NCI-H2107 (cell line): Measurements from ENCODE around the gene ABHD11.

Experiments used
- DNase-seq: peaks from one replicate; lab custom pipeline; 2025; lab: John Stamatoyannopoulos, UW

ABHD11 gene

GRCh38 chr7:73701357-73701995 lies 37.1 kb downstream of the ABHD11 start:
- no peak for DNase-seq

GRCh38 chr7:73700581-73701134 lies 37.9 kb downstream of the ABHD11 start:
- DNase-seq, result no peak

GRCh38 chr7:73700069-73700423 lies 38.6 kb downstream of the ABHD11 start:
- DNase-seq, result no peak

GRCh38 chr7:73699370-73700068 lies 39.1 kb downstream of the ABHD11 start:
- no peak for DNase-seq

GRCh38 chr7:73698410-73698809 lies 40.2 kb downstream of the ABHD11 start:
- DNase-seq, result no peak

- DNase-seq, result no peak
These were observed 42.2 kb downstream of the ABHD11 start for GRCh38 chr7:73696372-73696771.

- DNase-seq, result no peak
These were observed 48.0 kb downstream of the ABHD11 start for GRCh38 chr7:73690646-73691045.

- DNase-seq, result no peak
These were observed 50.3 kb downstream of the ABHD11 start for GRCh38 chr7:73688288-73688687.
